ENCODE results near the gene NCAM1.

DNA sequence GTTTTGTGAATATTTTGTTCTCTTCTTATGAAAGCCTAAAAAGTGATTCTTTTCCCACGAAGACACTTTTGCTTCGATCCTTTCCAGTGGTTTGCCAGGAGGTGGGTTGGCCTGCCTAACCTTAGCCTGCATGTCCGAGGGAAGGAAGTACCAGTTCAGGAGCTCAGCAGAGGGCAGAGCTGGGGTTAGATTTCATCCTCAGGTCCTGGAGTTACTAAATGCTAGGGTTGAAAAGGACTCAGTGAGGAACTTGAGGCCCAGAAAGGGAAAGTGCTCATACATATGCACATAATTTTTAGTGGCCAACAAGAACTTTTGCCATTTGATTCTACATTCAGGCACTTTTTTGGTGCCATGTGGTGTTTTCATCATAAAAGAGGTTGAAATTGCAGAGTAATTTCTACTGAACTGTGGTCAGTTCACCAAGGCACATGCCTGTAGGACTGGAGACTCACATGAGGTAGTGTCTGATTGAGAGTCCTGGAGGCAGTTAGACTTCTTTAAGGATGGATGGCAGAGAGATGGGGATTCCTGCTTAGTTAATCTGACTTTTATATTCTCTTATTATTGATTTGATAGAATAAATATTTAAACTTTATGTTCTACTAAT is 36.7 kb downstream of the NCAM1 start:
- TF ChIP-seq, protein P1, sequence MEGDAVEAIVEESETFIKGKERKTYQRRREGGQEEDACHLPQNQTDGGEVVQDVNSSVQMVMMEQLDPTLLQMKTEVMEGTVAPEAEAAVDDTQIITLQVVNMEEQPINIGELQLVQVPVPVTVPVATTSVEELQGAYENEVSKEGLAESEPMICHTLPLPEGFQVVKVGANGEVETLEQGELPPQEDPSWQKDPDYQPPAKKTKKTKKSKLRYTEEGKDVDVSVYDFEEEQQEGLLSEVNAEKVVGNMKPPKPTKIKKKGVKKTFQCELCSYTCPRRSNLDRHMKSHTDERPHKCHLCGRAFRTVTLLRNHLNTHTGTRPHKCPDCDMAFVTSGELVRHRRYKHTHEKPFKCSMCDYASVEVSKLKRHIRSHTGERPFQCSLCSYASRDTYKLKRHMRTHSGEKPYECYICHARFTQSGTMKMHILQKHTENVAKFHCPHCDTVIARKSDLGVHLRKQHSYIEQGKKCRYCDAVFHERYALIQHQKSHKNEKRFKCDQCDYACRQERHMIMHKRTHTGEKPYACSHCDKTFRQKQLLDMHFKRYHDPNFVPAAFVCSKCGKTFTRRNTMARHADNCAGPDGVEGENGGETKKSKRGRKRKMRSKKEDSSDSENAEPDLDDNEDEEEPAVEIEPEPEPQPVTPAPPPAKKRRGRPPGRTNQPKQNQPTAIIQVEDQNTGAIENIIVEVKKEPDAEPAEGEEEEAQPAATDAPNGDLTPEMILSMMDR (IDR thresholded peaks at IDR 0.05) = no peak
- TF ChIP-seq ZFX (IDR thresholded peaks at IDR 0.05; ENCODE audit: borderline replicate concordance) = no peak

Data from 22Rv1 (cell line).